Inferior parietal cortex (tissue), 1 donor: ENCODE data around the gene TARS3.
A peak's percentile ranks its signal among the peaks of the same experiment; 100 is the strongest.

ENCODE experiments used
- DNase-seq: peaks from one replicate; pipeline ENCODE4 v3.0.0-alpha.2; 2016; ENCODE audit errors: extremely low spot score

Gene TARS3

DNA sequence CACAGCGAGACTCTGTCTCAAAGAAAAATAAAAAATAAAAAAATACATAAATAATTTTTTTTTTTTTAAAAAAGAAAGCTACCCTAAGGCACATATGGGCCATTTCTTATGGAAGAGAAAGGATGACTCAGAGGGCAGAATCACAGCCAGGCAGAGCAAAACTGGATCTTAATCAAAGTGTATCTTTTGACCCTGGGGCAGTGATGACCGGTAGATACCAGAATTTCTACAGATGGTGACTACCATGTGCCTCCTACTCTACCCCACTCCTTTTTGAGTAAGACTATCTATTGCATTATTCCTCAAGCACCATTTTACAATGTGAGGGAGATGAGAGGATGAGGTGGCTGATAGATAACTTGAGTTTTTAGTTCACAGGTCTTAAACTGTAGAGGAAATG lies 26.0 kb downstream of the TARS3 start:
- DNase-seq, result no peak

DNA sequence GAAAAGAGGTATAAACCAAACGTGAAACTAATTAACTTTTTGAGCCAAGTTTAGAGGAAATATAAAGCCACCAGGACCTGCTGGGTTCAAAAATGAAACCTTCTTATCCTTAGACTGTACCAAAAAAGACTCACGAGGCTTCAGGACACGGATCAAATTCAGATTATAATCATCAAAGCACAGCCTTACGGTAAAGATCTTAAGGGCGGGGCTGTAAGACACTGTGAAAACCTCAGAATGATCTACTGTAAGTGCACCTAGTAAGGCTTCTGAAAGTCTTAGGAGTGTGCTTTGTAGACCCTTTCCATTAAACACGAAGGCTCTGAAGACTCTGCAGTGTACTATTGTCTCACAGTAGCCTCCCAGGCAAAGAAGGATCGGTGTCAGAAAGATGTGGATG lies 26.8 kb downstream of the TARS3 start:
- no peak for DNase-seq

DNA sequence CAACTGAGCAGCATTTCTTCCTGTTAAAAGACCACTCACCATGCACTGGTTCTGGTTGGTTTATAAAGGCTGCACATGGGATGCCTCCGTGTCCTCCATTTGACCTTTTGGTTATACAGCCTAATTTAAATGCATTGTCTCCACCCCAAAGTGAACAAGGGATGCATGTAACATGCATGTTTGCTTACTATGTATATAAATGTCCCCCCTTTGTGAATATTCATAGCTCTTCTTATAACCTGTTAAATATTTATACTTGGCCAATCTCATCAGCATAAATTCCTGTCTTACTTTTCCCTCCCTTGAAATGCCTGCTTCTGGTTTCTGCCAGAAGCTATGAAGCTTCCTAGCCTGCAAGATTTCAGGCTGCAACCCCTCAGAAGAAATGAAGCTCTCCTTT lies 27.4 kb downstream of the TARS3 start:
- DNase-seq, result no peak

DNA sequence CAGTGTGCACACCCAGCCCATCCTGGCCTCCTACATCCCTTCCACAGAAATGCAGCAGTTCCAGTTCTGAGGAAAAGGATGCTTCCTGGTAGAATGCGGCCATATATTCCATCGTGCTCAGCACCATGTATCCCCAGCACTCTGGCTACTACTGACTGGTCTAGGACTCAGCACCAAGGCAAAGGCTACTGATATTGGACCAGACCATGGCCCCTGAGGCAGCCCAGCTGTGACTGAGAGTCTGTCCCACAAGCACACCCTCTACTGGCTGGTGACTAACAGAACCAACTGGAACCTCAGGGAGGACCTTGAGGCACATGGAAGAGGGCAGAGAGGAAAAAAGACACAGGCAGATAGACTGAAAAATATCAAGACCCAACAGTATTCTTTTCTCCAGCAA lies 30.0 kb downstream of the TARS3 start:
- no peak for DNase-seq

DNA sequence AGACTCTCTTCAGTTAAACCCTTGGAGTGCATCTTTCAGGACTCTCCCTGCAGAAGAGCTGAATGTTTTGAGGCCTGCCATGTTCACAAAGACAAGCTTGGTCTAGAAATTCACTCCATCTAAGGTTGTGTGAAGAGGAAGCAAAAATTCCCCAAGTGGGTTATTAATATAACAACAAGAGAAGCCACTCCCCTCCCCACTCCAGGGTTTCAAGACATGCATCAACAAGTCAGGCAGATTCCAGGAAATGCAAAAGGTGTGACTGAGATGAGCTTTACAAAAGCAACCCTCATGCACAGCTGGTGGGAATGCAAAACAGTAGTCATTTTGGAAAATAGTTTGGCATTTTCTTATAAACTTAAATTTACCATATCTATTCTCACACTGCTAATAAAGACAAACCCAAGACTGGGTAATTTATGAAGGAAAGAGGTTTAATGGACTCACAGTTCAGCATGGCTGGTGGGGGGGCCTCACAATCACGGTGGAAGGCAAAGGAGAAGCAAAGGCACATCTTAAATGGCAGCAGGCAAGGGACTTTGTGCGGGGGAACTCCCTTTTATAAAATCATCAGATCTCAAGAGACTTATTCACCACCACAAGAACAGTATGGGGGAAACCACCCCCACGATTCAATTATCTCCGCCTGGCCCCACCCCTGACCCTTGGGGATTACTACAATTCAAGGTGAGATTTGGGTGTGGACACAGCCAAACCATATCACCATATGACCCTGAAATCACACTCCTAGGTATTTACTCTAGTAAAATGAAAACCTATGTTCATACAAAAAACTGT lies 31.3 kb downstream of the TARS3 start:
- no peak for DNase-seq

DNA sequence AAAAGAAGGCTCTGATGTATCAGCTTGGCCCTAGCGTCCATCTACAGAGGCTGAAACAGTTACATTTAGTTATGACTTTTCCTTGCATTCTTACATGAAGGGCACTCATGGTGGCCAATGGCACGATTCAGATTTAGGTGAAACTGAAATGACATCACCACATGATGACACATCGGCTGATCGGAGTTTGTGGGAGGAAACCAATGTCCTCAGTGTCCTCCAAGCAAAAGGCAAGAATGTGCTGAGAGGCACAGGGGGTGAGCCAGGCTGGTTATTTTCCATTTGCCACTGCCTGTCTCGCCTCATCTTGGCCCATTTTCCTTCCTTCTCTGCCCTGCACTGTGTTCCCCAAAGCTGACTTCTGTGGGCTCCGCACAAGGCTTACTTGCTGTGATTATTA lies 34.4 kb downstream of the TARS3 start:
- DNase-seq, result no peak

DNA sequence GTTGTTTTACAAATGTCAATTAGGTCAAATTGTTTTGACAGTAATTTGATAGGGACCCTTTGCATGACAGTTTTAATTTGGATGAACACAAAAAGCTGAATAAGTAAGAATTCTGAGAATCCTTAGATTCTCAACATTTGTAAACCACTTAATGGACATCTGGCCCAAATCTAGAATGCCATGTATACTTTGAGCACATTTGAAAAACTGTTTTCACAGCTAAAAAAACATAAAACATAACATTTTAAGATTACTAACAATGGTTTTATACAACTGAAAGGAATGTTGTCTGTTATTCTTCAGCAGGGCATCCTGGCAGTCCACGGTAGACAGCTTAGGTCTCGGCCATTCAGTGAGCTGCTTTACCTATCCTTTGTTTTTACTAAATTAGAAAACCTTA lies 37.6 kb downstream of the TARS3 start:
- no peak for DNase-seq

DNA sequence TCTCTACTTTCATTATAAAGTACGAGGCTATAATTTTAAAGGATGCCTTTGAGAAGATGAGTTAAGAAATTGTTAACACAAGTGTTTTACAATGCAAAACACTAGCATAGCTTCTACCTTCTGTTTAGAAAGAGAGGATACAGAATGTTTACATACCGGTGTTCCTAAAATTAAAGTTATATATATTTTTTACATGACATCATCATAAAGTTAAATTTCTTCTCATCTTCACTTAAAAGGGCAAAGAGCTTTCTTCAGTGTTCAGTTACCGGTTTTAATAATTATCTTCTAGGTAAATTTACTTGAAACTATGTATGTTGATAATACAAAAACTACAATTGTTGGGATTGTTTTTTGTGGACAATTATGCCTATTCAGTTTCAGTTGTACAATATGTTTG lies 39.4 kb downstream of the TARS3 start:
- no peak for DNase-seq

DNA sequence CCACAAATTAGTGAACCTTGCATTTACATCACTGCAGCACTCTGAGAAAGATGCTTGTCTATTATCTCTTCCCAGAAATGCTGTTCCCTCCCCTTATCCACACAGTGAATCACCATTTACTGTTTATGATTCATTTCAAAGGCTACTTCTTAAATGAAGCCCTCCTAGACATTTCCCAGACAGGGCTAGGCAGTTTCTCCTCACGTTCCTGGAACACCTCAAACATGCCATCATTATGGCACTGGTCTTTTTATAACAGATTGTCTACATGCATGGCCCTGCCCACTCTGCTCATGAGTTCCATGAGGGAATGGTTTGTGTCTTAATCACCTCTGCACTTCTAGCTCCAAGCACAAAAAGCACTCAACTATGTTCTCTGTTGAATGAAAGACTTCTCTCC lies 39.9 kb downstream of the TARS3 start:
- no peak for DNase-seq

DNA sequence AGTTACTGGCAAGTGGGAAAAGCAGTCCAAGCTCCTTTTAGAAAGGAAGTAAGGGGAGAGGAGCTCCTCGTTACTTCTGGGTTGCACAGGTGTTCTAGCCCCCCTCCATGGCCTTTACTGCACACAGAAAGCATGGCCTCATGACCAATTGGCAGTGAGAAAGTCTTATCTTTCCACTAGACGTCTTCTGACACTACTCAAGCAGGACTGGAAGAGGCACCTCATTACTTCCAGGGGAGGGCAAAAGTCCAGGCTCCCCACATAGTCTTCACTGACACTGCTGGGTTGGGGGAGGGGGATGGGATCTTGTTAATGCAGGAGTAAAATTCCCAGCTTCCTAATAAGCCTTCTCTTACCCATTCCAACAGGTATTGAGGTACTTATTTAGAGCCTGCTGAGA lies 44.5 kb downstream of the TARS3 start:
- DNase-seq, result no peak

DNA sequence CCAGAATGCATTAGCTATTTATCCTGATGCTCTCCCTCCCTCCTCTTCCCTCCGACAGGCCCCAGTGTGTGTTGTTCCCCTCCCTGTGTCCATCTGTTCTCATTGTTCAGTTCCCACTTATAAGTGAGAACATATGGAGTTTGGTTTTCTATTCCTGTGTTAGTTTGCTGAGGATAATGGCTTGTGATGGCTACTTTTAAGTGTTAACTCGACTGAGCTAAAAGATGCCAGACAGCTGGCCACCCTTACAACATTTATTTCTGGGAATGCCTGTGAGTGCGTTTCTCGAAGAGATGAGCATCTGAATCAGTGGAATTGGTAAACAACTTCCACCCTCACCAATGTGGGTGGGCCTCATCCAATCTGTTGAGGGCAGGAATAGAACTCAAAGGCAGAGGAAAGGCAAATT lies 47.3 kb downstream of the TARS3 start:
- DNase-seq, result peak; percentile 72

DNA sequence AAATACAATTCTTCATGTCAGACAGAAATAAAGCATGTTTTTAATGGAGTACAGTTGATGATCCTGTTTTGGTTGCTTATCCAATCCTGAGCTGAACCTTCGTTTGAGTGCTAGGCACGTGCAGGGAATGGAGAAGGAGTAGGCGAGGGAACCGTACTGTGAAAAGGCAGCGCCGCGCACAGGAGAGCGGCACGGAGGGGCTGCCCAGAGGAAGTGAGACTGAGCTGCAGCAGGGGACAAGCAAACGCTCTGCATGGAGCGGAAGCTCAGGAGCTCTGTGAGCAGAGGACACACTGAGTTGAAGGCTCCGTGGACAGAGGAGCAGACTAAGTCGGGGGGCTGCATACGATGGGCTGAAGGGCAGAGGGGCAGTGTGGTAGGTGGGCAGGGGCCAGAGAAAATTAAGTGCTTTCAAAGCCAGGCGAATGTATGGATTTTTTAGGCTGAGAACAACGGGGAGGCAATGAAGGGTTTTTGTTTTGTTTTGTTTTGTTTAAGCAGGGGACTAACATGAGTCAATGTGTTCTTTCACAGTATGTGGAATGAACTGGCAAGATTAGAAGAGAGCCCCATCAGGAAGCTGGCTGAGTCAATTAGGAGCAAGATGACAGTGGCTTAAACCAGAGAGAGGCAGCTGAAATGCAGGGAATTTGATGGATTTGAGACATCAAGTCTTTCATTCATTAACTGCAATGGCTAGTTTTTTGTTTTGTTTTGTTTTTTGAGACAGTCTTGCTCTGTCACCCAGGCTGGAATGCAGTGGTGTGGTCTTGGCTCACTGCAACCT lies 48.3 kb downstream of the TARS3 start:
- DNase-seq, result peak; percentile 21

DNA sequence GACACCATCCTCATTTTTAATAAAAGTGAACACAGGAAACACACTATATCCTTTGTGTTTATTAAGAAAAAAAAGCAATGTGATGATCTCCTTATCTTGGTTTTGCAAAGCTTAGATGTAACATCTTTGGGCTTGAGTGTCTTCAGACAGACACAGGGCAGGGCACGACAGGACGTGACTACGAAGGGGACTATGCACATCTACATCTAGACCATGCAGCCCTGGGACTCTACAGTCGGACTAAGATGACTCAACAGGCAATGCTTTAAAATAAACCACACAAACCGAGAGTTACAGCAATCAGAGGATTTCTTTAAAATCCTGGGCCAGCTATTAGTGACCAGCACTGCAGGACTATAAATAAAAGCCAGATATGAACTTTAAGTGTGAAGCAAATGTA lies 49.3 kb downstream of the TARS3 start:
- no peak for DNase-seq

DNA sequence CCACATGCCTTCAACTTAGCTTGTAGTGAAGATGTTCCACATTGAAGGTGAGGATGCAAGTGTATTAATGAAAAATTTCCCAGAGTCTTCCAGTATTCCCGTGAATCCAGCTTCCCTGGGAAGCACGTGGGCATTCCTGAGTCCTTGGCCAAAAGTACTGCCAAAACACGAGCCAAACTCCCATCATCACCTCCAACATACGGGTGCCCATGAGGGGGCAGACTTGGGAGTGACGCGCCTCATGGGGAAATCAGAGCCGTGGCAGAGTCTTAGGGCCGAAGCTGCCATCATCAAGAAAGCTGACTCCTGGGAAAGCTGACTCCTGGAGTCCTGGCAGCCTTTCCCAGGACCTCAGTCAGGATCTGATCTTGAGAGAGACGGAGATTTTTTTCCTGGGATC lies 52.0 kb downstream of the TARS3 start:
- DNase-seq, result no peak

DNA sequence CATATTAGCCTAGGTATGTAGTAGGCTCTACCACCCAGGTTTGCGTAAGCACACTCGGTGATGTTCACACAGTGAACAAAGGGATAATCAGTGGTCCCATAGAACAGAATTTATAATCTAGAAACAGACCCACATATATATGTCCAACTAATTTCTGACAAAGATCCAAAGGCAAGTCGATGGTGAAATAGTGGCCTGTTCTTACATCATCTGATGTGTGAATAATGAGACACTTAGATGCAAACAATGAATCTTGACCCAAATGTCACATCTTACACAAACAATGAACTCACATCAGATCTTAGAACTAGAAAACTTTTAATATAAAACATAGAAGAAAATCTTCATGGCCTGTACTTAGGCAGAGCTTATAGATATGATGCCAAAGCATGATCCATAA lies 54.5 kb downstream of the TARS3 start:
- DNase-seq, result no peak

DNA sequence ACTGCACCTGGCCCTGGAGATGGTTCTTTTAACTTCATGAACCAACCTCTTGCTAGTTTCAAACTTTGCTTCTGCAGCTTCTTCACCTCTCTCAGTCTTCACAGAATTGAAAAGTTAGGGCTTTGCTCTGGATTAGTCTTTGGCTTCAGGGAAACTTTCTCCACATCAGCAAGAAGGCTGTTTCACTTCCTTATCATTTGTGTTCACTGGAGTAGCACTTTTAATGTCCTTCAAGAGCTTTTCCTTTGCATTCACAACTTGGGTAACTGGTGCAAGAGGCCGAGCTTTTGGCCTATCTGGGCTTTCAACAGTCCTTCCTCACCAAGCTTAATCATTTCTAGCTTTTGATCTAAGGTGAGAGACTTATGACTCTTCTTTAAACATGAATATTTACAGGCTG lies 56.4 kb downstream of the TARS3 start:
- DNase-seq, result no peak

DNA sequence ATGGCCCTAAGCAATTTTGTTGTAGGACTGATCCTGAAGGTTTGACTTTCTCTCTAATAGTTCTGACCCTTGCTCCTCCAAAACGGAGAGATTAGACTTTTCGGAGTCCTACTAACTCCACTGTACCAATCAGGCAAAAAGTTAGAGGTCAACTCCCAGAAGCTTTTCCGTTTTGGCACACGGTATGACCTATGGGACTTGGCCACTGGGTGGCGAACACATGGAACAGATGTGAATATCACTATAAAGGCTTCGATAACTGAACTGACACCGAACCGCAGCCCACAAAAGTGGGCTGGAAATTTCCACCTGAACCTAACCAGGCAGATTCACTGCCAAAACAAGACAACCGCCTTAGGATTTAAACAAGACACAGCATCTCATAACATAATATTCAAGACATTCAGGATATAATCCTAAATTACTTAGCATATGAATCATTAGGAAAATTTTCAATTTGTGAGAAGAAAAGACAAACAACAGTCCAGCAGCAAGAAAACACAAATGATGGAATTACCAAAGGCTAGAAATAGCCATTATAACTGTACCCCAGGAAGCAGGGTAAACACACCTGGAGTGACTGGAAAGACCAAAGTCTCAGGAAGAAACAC lies 59.9 kb downstream of the TARS3 start:
- DNase-seq, result peak; percentile 31

DNA sequence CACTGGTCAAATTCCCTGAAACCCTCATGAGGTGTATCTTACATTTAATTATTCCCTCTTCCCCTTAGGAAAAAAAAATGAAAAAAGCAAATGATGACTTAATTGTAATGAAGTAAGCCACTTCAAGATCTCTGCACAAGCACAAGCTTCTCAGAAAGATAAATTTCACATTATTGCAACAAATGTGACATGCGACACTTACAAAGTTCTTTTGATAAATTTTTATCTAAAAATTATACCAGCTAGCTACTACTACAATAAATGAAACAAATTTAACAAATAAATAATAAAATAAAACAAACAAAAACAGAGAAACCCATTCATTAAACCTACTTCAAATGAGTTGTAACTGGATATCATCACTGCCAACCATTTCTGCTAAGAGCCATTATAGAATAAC lies 62.1 kb downstream of the TARS3 start:
- DNase-seq, result no peak

DNA sequence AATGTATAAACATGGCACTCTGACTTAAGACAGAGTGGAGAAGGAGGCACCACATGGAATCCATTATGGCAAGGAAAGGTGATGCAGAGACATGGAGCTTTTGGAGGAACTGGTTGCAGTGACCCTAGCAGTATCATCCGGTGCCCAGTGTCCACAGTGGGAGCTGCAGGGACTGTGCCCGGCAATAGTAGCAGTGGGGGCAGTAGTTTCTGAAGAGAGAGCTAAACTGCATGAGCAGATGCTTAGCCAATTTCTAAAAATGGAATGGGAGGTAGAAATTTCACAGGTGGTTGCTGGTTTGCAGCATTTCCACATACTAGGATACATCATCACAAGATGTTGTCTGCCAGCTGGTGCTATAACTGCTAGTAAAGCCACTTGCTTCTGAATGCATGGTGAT lies 64.3 kb downstream of the TARS3 start:
- no peak for DNase-seq

DNA sequence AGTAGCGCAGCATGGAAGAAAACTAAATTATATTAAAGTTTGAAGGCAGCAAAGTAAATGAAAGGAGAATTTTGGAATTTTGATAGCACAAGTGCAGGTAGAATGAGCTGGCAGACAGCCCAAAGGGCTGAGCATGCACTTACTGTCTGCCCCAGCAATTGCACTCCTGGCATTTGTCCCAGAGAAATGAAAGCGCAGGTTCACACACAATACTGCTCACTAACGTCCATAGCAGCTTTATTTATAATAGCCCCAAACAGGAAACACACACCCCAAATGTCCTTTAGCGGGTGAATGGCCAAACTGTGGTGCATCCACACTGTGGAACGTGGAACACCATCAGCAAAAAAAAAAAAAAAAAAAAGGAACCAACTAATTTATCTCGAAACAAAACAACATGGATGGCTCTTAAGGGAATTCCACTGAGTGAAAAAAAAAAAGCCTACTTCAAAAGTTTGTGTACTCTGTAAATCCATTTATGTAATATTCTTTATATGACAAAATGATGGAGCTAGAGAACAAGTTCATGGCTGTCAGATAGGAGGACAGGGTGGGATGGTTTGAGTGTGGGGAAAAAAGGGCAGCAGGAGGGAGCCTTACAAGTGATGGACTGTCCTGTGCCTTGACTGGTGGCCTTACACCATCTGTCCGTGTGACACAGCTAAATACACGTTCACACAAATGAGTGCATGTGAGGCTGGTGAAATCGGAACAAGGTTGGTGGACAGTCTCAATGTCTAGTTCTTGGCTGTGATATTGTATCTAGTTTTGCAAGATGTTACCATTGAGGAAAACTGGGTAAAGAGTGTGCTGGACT lies 66.1 kb downstream of the TARS3 start:
- no peak for DNase-seq

DNA sequence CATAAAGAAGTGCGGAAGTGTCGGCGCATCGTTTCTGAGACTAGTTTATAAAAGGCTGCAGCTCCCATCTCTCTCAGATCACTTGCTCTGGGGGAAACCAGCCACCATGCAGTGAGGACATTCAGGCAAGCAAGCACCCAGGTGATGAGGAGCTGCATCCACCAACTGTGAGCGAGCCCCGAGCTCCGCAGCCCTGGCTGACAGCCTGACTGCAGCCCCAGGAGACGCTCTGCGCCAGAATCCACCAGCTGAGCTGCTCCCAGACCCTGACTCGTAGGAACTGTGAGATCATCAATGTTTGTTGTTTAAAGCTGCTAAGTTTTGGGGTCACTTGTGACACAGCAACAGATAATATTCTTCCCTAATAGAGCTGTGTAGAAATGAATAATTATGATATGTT lies 67.1 kb downstream of the TARS3 start:
- no peak for DNase-seq
